AG04449 (cell line): ENCODE results near the gene ODC1.
"Not testable (repeated sequence)": the region's sequence is repeated elsewhere in the genome, so short reads cannot be mapped to it uniquely, and the experiment has no call there.

Experiments
- CTCF ChIA-PET: fragments of 350-600 bp; formaldehyde crosslinking; extraction: SDS; loops from one replicate; lab custom pipeline; 2021; ENCODE audit warnings: antibody characterized with exemption; lab: Yijun Ruan, JAX
- POLR2A ChIA-PET: fragments of 400-600, 350-600 bp; formaldehyde crosslinking; extraction: SDS; loops from one replicate; lab custom pipeline; 2020; ENCODE audit warnings: antibody characterized with exemption, inconsistent platforms; lab: Yijun Ruan, JAX
- DNase-seq: peaks from one replicate; pipeline ENCODE4 v3.0.0-alpha.2; 2010; ENCODE audit warnings: low read depth, low spot score
- H3K4me3 ChIP-seq: 2 replicates; pipeline ENCODE4 v1.5.1; 2011; ENCODE audit warnings: low read depth, mild to moderate bottlenecking, control low read depth, low read length
- TF ChIP-seq, protein P1 (sequence below): IDR thresholded peaks from one replicate; pipeline ENCODE4 v1.5.1; 2011; ENCODE audit warnings: mild to moderate bottlenecking, moderate library complexity, low read length, control low read depth, inconsistent platforms; ENCODE audit not compliant: insufficient read depth; ENCODE audit errors: missing control alignments

ODC1 gene

GRCh38 chr2:10447300-10447894 lies 730 bp downstream of the ODC1 start:
- ChIA-PET CTCF (interaction anchor here (0.6 to 8.8 kb wide), 9 partner anchors 12 to 374 kb away, joined by 3 to 96 read pairs (median 5); no protein-coding TSS in a partner anchor), POLR2A (interaction anchor here (0.8 to 2.3 kb wide), 5 partner anchors 8 to 326 kb away, joined by 3 to 9 read pairs (median 5); no protein-coding TSS in a partner anchor)
- TF ChIP-seq, protein P1, sequence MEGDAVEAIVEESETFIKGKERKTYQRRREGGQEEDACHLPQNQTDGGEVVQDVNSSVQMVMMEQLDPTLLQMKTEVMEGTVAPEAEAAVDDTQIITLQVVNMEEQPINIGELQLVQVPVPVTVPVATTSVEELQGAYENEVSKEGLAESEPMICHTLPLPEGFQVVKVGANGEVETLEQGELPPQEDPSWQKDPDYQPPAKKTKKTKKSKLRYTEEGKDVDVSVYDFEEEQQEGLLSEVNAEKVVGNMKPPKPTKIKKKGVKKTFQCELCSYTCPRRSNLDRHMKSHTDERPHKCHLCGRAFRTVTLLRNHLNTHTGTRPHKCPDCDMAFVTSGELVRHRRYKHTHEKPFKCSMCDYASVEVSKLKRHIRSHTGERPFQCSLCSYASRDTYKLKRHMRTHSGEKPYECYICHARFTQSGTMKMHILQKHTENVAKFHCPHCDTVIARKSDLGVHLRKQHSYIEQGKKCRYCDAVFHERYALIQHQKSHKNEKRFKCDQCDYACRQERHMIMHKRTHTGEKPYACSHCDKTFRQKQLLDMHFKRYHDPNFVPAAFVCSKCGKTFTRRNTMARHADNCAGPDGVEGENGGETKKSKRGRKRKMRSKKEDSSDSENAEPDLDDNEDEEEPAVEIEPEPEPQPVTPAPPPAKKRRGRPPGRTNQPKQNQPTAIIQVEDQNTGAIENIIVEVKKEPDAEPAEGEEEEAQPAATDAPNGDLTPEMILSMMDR: no peak
- DNase-seq: no peak
- H3K4me3 ChIP-seq: peak overlapping the region; percentile 68

DNA sequence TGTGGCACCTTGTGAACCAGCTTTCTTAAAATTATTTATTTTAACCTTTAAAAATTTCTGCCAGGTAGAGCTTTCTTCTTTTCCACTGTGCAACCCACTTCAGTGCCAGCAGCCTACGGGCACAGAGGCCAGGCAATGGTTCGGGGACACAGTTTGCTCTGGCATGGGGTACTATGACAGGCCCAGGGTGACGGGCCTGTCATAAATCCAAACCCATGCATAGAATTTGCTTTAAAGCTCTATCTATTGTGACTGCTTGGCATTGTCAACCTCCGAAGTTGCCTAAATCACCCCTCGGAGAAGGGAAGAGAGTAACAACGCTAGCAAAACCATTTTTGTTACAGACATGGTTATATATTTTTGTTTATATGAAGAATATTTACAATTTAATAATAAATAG lies 1.5 kb downstream of the ODC1 start:
- peak overlapping the region; percentile 68 for H3K4me3 ChIP-seq
- no peak for DNase-seq
- TF ChIP-seq, protein P1: no peak
- ChIA-PET CTCF (interaction anchor here (0.6 to 8.8 kb wide), 8 partner anchors 11 to 374 kb away, joined by 3 to 96 read pairs (median 8); no protein-coding TSS in a partner anchor), POLR2A (no interaction called here)

GRCh38 chr2:10444463-10444862 lies 3.7 kb downstream of the ODC1 start:
- CTCF ChIA-PET: interaction anchor here (2.6 to 8.8 kb wide), 4 partner anchors 9 to 372 kb away, joined by 10 to 96 read pairs (median 44); no protein-coding TSS in a partner anchor

GRCh38 chr2:10442469-10443126 lies 5.5 kb downstream of the ODC1 start:
- DNase-seq, POLR2A ChIA-PET, H3K4me3 ChIP-seq: not testable (repeated sequence)
- CTCF ChIA-PET: interaction anchor here (0.6 to 1.3 kb wide), 7 partner anchors 8 to 392 kb away, joined by 3 to 4 read pairs (median 3); no protein-coding TSS in a partner anchor

More at GRCh38 chr2:10444463-10444862, 3.7 kb downstream of the ODC1 start:
- POLR2A ChIA-PET: no interaction called here
- no peak overlapping the region for H3K4me3 ChIP-seq
- TF ChIP-seq, protein P1: no peak
- DNase-seq: no peak

DNA sequence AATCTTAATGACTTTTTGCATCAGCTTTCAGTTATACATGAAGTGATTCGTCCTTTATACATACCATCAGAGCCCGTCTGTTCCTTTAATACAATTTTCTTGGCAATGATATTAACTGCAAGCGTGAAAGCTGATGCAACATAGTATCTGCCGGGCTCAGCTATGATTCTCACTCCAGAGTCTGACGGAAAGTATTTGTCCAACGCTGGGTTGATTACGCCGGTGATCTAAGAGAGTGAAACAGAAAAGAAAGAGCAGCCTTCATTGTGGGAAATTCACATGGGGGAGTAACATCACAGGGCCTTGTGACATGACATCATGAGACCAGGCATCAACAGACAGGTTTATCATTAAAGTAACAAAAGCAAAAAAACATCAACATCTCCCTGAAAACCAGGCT lies 6.2 kb downstream of the ODC1 start:
- no peak for DNase-seq
- ChIA-PET CTCF (interaction anchor here (1.0 to 1.1 kb wide), 3 partner anchors 33 to 392 kb away, joined by 3 to 4 read pairs (median 3); no protein-coding TSS in a partner anchor), POLR2A (interaction anchor here (0.5 kb wide), 1 partner anchor 313 kb away, joined by 3 read pairs; no protein-coding TSS in a partner anchor)
- TF ChIP-seq, protein P1: no peak
- H3K4me3 ChIP-seq: no peak overlapping the region

DNA sequence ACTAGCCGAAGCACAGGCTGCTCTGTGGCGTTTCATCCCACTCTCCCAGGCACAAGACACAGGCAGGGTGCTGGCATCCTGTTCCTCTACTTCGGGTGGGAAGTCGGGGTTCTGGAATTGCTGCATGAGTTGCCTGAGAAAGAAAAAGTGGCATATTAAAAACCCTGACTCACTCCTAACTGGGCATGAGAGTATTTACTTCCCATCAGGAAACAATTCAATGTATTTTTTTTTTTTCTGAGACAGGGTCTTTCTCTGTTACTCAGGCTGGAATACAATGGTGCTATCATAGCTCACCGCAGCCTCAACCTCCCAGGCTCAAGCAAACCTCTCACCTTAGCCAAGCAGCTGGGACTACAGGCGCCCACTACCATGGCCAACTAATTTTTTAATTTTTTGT lies 7.4 kb downstream of the ODC1 start:
- no peak overlapping the region for H3K4me3 ChIP-seq
- no peak for DNase-seq
- ChIA-PET CTCF (interaction anchor here (1.2 to 12.0 kb wide), 5 partner anchors 17 to 371 kb away, joined by 3 to 482 read pairs (median 13); partner anchors contain the start of gene RRM2), POLR2A (no interaction called here)
- TF ChIP-seq, protein P1: no peak
